Peyer's patch (tissue), 4 donors: ENCODE data around the gene B4GALT4.

Source experiments
- POLR2A ChIP-seq, 2 donors: fragments of 450-650 bp; IDR thresholded peaks; one replicate each; pipeline ENCODE4 v1.5.1; 2017; ENCODE audit warnings: antibody characterized with exemption in 2 of 2, mild to moderate bottlenecking in 2 of 2, moderate library complexity in 2 of 2
- TF ChIP-seq, protein P1 (sequence below), 6 experiments: fragments of 450-650 bp in 4 of 6; fragments of 200-600 bp in 2 of 6; sonication (generic) in 1 of 6; IDR thresholded peaks; one replicate each; pipeline ENCODE4 v1.5.1; 2017 to 2019; ENCODE audit warnings: antibody characterized with exemption in 6 of 6, mild to moderate bottlenecking in 3 of 6, moderate library complexity in 1 of 6

GRCh38 chr3:119235151-119235550, 5.5 kb downstream of the B4GALT4 start:
- TF ChIP-seq POLR2A (IDR thresholded peaks at IDR 0.05), result no peak
- TF ChIP-seq, protein P1, sequence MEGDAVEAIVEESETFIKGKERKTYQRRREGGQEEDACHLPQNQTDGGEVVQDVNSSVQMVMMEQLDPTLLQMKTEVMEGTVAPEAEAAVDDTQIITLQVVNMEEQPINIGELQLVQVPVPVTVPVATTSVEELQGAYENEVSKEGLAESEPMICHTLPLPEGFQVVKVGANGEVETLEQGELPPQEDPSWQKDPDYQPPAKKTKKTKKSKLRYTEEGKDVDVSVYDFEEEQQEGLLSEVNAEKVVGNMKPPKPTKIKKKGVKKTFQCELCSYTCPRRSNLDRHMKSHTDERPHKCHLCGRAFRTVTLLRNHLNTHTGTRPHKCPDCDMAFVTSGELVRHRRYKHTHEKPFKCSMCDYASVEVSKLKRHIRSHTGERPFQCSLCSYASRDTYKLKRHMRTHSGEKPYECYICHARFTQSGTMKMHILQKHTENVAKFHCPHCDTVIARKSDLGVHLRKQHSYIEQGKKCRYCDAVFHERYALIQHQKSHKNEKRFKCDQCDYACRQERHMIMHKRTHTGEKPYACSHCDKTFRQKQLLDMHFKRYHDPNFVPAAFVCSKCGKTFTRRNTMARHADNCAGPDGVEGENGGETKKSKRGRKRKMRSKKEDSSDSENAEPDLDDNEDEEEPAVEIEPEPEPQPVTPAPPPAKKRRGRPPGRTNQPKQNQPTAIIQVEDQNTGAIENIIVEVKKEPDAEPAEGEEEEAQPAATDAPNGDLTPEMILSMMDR (IDR thresholded peaks at IDR 0.05), result no peak
